ENCODE data around the gene UBE2D2. TPM values are rescaled to one million over a fixed set of nuclear protein-coding genes. Genes with fewer than 3 reads are reported as not detected.

Gene UBE2D2
- total and polyA plus RNA-seq, 10 of the 15 experiments (the other 5 are each of a cell fraction or from before 2014, with no cell fraction given), result 58.6 to 245 (median 128) TPM

DNA sequence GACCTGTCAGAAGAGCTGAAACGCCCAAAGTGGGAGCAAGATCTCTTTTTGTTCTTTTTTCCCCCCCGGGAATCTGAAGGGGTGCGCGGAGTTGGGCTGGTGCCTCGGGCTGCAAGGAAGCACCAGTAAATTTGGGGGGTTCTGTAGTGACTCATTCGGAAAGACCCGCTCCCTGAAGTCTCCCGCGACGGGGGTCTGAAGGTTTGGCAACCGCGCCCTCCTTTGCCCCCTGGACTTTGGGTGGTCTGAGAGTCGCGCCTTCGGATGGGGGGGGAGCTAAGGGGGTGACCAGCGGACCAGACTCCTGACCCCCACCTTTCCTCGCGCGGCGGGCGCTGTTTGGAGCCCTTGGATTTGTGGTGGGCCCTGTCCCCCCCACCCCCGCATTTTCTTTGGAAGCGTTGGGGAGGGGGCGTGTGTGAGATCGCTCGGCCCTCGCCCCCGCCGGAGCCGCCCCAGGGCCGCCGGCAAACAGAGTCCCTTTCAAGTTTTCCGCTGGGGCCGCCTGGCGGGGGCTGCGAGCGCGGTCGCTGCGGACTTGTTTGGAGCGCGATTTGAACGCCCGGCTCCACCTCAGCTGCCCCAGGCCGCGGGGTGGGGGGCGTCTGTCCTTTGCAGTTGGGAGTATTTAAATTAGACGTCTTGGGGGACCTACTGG is 89.0 kb downstream of the UBE2D2 start (continued):
- TF ChIP-seq ZZZ3 (IDR thresholded peaks at IDR 0.05; ENCODE audit: control insufficient read depth, insufficient read length, low read depth), result no peak
- TF ChIP-seq, protein P1, sequence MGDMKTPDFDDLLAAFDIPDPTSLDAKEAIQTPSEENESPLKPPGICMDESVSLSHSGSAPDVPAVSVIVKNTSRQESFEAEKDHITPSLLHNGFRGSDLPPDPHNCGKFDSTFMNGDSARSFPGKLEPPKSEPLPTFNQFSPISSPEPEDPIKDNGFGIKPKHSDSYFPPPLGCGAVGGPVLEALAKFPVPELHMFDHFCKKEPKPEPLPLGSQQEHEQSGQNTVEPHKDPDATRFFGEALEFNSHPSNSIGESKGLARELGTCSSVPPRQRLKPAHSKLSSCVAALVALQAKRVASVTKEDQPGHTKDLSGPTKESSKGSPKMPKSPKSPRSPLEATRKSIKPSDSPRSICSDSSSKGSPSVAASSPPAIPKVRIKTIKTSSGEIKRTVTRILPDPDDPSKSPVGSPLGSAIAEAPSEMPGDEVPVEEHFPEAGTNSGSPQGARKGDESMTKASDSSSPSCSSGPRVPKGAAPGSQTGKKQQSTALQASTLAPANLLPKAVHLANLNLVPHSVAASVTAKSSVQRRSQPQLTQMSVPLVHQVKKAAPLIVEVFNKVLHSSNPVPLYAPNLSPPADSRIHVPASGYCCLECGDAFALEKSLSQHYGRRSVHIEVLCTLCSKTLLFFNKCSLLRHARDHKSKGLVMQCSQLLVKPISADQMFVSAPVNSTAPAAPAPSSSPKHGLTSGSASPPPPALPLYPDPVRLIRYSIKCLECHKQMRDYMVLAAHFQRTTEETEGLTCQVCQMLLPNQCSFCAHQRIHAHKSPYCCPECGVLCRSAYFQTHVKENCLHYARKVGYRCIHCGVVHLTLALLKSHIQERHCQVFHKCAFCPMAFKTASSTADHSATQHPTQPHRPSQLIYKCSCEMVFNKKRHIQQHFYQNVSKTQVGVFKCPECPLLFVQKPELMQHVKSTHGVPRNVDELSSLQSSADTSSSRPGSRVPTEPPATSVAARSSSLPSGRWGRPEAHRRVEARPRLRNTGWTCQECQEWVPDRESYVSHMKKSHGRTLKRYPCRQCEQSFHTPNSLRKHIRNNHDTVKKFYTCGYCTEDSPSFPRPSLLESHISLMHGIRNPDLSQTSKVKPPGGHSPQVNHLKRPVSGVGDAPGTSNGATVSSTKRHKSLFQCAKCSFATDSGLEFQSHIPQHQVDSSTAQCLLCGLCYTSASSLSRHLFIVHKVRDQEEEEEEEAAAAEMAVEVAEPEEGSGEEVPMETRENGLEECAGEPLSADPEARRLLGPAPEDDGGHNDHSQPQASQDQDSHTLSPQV (IDR thresholded peaks at IDR 0.05), result no peak

DNA sequence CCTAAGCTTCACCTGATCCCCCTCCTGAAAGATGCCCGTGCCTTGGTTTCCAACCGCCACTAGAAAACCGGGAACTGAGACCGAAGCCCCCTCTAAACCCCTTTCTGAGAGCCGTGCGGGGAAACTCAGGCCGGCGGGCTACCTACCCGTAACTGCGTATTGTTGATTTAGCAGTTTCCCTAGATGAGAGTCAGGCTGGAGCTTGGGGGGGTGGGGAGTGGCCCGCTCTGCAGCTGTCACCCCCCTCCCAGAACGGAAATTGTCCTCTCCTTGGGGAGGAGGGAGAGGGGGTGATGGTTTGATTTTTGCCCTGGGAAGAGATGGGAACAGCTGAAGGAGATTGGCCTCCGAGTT is 89.5 kb downstream of the UBE2D2 start:
- peak overlapping the region; percentile 93 for H3K4me2 ChIP-seq (ENCODE audit: control insufficient read depth, insufficient read depth)
- 0 out of 2 replicates have a peak, but pooled peaks cover 4% of the 10 kb centered on the region for H4K20me1 ChIP-seq (ENCODE audit: control insufficient read depth, insufficient read depth)
- peaks cover 49% of the 10 kb centered on the region for H3K4me1 ChIP-seq (ENCODE audit: control insufficient read depth, insufficient read depth, low read length)
- no peak overlapping the region for H2AFZ ChIP-seq (ENCODE audit: control insufficient read depth, low read depth, low read length)
- in situ Hi-C loops (cut with MboI), result no loop called here
- no peaks in the 10 kb centered on the region for H3K27me3 ChIP-seq (replicated peaks in 1 of 2; ENCODE audit: control insufficient read depth in 2 of 2, insufficient read depth in 2 of 2, low read length in 1 of 2)
- peaks cover 79% of the 10 kb centered on the region for H3K79me2 ChIP-seq (ENCODE audit: control insufficient read depth, insufficient read depth, low read length)
- ATAC-seq, result no peak
- FAIRE-seq, result no peak
- POLR2A ChIA-PET, result interaction anchor here (0.5 to 6.8 kb wide), 11 partner anchors 9 to 1084 kb away, joined by 3 to 127 read pairs (median 6); no protein-coding TSS in a partner anchor
- SMC1A ChIA-PET (ENCODE audit: uncharacterized antibody, unreplicated experiment), result interaction anchor here (1.0 to 9.6 kb wide), 8 partner anchors 15 to 120 kb away, joined by 4 to 175 read pairs (median 4); no protein-coding TSS in a partner anchor
- no peak for DNase-seq (ENCODE audit: low read depth, low spot score)
- peak overlapping the region; percentile 95 for H3K9ac ChIP-seq (ENCODE audit: control insufficient read depth, insufficient read depth, low read length)
- H3K9me3 ChIP-seq (replicated peaks; ENCODE audit: control insufficient read depth, insufficient read depth, low read length), result no peaks in the 10 kb centered on the region
- RAD21 ChIA-PET (ENCODE audit: unreplicated experiment), result interaction anchor here (0.7 to 10.9 kb wide), 12 partner anchors 9 to 1270 kb away, joined by 3 to 265 read pairs (median 6); no protein-coding TSS in a partner anchor
- CTCF ChIA-PET, result interaction anchor here (0.6 to 9.3 kb wide), 13 partner anchors 10 to 115 kb away, joined by 3 to 201 read pairs (median 4); no protein-coding TSS in a partner anchor
- peak overlapping the region; percentile 91 for H3K27ac ChIP-seq (ENCODE audit: control insufficient read depth, insufficient read depth)
- H3K4me3 ChIP-seq, result peak overlapping the region; percentile 96
- no peaks in the 10 kb centered on the region; a peak in 1 of 4 replicates for H3K36me3 ChIP-seq (ENCODE audit: control insufficient read depth in 2 of 2, insufficient read depth in 2 of 2, low read length in 1 of 2)
- intact Hi-C loops (cut with micrococcal nuclease; ENCODE audit: unreplicated experiment), result loop anchor here (5.0 kb wide), 2 partner anchors 42 to 97 kb away; no protein-coding TSS in a partner anchor
- WGBS (ENCODE audit: insufficient coverage, insufficient replicate concordance, low lambda C conversion rate, missing lambda C conversion rate), result under 1% methylated on average over 13 of the region's 13 CpGs
- no TSS peak for BruUV-seq (replicated peaks)
- TF ChIP-seq YY1 (IDR thresholded peaks at IDR 0.05; ENCODE audit: low read depth, low read length), result no peak
- TF ChIP-seq, protein P2, sequence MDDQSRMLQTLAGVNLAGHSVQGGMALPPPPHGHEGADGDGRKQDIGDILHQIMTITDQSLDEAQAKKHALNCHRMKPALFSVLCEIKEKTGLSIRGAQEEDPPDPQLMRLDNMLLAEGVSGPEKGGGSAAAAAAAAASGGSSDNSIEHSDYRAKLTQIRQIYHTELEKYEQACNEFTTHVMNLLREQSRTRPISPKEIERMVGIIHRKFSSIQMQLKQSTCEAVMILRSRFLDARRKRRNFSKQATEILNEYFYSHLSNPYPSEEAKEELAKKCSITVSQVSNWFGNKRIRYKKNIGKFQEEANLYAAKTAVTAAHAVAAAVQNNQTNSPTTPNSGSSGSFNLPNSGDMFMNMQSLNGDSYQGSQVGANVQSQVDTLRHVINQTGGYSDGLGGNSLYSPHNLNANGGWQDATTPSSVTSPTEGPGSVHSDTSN (IDR thresholded peaks at IDR 0.05; ENCODE audit: insufficient replicate concordance, low read depth, low read length), result no peak
- 0 out of 2 replicates have a peak, but pooled peaks have one; percentile 13 for TF ChIP-seq CBFB (IDR thresholded peaks at IDR 0.05; ENCODE audit: low read depth)
- peak; percentile 20; the same call in 1 of the 2 replicates for TF ChIP-seq POLR2A (IDR thresholded peaks at IDR 0.05; ENCODE audit: low read depth, low read length)
- TF ChIP-seq, protein P3, sequence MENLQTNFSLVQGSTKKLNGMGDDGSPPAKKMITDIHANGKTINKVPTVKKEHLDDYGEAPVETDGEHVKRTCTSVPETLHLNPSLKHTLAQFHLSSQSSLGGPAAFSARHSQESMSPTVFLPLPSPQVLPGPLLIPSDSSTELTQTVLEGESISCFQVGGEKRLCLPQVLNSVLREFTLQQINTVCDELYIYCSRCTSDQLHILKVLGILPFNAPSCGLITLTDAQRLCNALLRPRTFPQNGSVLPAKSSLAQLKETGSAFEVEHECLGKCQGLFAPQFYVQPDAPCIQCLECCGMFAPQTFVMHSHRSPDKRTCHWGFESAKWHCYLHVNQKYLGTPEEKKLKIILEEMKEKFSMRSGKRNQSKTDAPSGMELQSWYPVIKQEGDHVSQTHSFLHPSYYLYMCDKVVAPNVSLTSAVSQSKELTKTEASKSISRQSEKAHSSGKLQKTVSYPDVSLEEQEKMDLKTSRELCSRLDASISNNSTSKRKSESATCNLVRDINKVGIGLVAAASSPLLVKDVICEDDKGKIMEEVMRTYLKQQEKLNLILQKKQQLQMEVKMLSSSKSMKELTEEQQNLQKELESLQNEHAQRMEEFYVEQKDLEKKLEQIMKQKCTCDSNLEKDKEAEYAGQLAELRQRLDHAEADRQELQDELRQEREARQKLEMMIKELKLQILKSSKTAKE (IDR thresholded peaks at IDR 0.05; ENCODE audit: low read depth, poor library complexity, severe bottlenecking), result no peak
- TF ChIP-seq PML (IDR thresholded peaks at IDR 0.05; ENCODE audit: low read length), result no peak
- TF ChIP-seq POLR2AphosphoS5 (IDR thresholded peaks at IDR 0.05; ENCODE audit: low read length), result peak; percentile 41; the same call in 1 of the 2 replicates
